Nephron progenitor cell (in vitro differentiated cells): ENCODE data around the gene LRCH1.

Experiments used
- DNase-seq: peaks from one replicate; pipeline ENCODE4 v3.0.0; 2021
- H3K27ac Mint-ChIP-seq: 2 replicates; pipeline ENCODE4 v1.8.0; 2021; ENCODE audit warnings: mild to moderate bottlenecking, moderate library complexity, mixed read lengths
- H3K27me3 Mint-ChIP-seq: 2 replicates; pipeline ENCODE4 v1.8.0; 2021; ENCODE audit warnings: mild to moderate bottlenecking, low read depth, mixed read lengths; ENCODE audit not compliant: poor library complexity
- H3K36me3 Mint-ChIP-seq: 2 replicates; pipeline ENCODE4 v1.8.0; 2021; ENCODE audit warnings: low read depth, mixed read lengths
- H3K4me1 Mint-ChIP-seq: 2 replicates; pipeline ENCODE4 v1.8.0; 2021; ENCODE audit warnings: mixed read lengths
- H3K4me3 Mint-ChIP-seq: 2 replicates; pipeline ENCODE4 v1.8.0; 2021; ENCODE audit warnings: mild to moderate bottlenecking, moderate library complexity, mixed read lengths
- H3K9me3 Mint-ChIP-seq: 2 replicates; pipeline ENCODE4 v1.8.0; 2021; ENCODE audit warnings: mild to moderate bottlenecking, moderate library complexity, mixed read lengths
- TF ChIP-seq, protein P1 (sequence below): fragments of 200-600 bp; sonication (generic); IDR thresholded peaks from 2 replicates; pipeline ENCODE4 v1.5.0; 2021; ENCODE audit warnings: antibody characterized with exemption

The LRCH1 gene

DNA sequence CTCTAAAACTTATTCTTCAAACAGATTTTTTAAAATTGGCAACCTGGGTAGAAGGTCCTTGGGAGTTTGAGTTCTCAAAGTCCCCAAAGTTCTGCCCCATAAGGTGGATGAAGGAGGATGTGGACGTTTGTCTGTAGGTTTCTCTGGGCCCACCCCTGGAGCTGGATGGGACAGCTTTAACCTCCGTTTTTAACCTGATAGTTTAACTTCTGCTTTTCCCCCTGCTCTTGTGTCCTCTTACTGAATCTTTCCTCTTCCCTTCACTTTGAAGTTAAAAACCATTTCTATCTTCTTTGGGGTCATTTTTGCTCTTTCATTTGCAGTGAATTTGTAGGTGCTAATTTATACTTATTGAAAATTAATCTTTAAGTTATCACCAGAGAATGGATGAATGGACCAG, 164.9 kb downstream of the LRCH1 start:
- TF ChIP-seq, protein P1, sequence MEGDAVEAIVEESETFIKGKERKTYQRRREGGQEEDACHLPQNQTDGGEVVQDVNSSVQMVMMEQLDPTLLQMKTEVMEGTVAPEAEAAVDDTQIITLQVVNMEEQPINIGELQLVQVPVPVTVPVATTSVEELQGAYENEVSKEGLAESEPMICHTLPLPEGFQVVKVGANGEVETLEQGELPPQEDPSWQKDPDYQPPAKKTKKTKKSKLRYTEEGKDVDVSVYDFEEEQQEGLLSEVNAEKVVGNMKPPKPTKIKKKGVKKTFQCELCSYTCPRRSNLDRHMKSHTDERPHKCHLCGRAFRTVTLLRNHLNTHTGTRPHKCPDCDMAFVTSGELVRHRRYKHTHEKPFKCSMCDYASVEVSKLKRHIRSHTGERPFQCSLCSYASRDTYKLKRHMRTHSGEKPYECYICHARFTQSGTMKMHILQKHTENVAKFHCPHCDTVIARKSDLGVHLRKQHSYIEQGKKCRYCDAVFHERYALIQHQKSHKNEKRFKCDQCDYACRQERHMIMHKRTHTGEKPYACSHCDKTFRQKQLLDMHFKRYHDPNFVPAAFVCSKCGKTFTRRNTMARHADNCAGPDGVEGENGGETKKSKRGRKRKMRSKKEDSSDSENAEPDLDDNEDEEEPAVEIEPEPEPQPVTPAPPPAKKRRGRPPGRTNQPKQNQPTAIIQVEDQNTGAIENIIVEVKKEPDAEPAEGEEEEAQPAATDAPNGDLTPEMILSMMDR, result no peak
- Mint-ChIP-seq H3K27me3 (no peaks in the 10 kb centered on the region), H3K4me1 (peaks cover 62% of the 10 kb centered on the region), H3K9me3 (no peaks in the 10 kb centered on the region), H3K4me3 (no peak overlapping the region), H3K36me3 (peaks cover 5% of the 10 kb centered on the region), H3K27ac (peak overlapping the region; percentile 56)
- no peak for DNase-seq

DNA sequence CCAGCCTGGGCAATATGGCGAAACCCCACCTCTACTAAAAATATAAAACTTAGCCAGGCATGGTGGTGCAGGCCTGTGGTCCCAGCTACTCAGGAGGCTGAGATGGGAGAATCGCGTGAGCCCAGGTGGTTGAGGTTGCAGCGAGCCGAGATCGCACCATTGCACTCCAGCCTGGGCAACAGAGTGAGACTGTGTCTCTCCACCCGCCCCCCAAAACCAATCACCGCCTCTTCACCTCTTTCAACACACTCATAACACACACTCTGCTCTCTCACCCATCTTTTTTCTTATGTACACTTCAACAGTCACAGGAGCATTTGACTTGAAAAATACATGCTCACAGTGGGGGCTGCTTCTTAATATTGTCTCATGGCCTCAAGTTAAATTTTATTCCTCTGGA, 167.2 kb downstream of the LRCH1 start:
- no peak overlapping the region for H3K27ac Mint-ChIP-seq
- DNase-seq, result no peak
- H3K4me3 Mint-ChIP-seq, result no peak overlapping the region
- TF ChIP-seq, protein P1, result no peak
- H3K36me3 Mint-ChIP-seq, result peaks cover 27% of the 10 kb centered on the region
- no peaks in the 10 kb centered on the region for H3K27me3 Mint-ChIP-seq
- peaks cover 52% of the 10 kb centered on the region for H3K4me1 Mint-ChIP-seq
- H3K9me3 Mint-ChIP-seq, result peaks cover 7% of the 10 kb centered on the region

DNA sequence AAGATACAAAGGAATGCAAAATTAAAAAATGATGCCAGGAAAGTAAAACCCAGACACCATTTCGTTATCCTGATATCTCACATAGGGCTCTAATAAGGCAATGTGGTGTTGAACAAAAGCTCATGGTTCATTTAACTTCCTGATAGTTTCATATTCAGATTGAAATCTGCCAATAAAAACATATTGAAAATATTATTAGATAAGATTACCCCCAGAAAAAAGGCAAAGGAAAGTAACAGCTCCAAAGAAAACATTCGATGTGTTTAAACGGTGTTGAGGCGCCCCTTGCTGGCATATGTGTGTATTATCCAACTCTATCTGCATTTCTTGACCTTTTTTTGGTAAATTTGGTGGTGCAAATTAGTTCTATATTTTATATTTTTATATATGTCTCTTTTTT, 168.1 kb downstream of the LRCH1 start:
- no peak overlapping the region for H3K4me3 Mint-ChIP-seq
- H3K27ac Mint-ChIP-seq, result no peak overlapping the region
- peaks cover 7% of the 10 kb centered on the region for H3K9me3 Mint-ChIP-seq
- H3K4me1 Mint-ChIP-seq, result peaks cover 44% of the 10 kb centered on the region
- H3K27me3 Mint-ChIP-seq, result no peaks in the 10 kb centered on the region
- TF ChIP-seq, protein P1, result peak; percentile 76
- H3K36me3 Mint-ChIP-seq, result peaks cover 36% of the 10 kb centered on the region
- peak; percentile 53 for DNase-seq

DNA sequence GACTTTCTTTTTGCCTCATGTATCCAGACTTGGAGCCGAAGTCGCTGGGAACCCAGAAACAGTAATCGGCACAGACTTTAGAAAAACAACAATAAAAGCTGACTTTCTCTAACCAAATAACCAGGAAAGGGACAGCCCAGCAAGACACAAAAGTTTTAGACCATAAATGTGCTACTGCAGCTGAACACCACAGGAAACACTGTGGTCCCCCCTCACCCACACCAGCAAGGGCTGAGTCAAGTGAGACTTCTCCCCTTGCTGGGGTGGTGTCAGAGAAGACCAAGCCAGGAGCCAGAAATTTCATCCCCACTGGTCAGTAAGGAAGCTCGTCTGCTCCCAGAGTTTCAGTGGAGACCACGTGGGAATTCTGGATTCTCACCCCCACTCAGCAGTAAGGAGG, 173.4 kb downstream of the LRCH1 start:
- Mint-ChIP-seq H3K9me3 (peaks cover 7% of the 10 kb centered on the region), H3K27me3 (no peaks in the 10 kb centered on the region), H3K27ac (no peak overlapping the region), H3K4me3 (no peak overlapping the region), H3K36me3 (peaks cover 81% of the 10 kb centered on the region), H3K4me1 (peaks cover 10% of the 10 kb centered on the region)
- no peak for DNase-seq
- TF ChIP-seq, protein P1, result no peak

DNA sequence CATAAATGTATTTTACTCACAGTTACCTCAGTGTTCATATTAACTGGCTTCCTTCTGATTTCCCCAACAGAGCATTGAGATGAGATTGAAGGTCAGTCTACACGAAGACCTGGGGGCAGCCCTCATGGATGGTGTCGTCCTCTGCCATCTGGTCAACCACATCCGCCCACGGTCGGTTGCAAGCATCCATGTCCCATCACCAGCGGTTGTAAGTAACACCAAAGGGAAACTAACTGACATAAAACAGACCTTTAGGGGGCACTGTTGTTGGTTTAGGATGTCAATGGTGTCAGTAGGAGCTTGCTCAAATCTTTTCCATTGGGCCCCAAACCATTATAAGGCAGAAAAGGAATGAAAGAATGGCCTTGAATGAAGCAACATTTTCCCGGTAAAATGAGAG, 175.8 kb downstream of the LRCH1 start:
- Mint-ChIP-seq H3K27ac (no peak overlapping the region), H3K36me3 (peaks cover 85% of the 10 kb centered on the region), H3K9me3 (peaks cover 7% of the 10 kb centered on the region), H3K4me1 (no peaks in the 10 kb centered on the region), H3K4me3 (no peak overlapping the region), H3K27me3 (no peaks in the 10 kb centered on the region)
- DNase-seq, result no peak
- TF ChIP-seq, protein P1, result no peak

DNA sequence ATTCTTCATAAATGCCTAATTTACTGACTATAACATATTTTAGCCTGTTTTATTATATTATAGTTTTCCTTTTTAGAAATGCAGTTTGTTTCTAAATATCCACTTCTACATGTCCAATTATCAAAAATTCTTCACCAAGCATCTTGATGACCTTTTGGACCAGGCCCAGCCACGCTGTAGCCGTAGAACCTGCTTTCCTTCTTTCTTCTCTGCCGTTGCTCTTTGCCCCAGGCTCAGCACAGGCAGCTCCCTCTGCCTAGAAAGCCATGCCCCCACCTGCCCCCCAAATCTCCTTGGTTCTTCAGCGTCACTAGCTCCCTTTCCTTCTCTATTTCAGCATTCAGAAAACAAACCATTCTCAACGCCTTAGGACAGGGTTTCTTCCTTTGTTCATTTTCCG, 178.6 kb downstream of the LRCH1 start:
- no peak overlapping the region for H3K4me3 Mint-ChIP-seq
- H3K36me3 Mint-ChIP-seq, result peaks cover 62% of the 10 kb centered on the region
- H3K27me3 Mint-ChIP-seq, result no peaks in the 10 kb centered on the region
- no peaks in the 10 kb centered on the region for H3K9me3 Mint-ChIP-seq
- no peaks in the 10 kb centered on the region for H3K4me1 Mint-ChIP-seq
- no peak overlapping the region for H3K27ac Mint-ChIP-seq
- no peak for DNase-seq
- TF ChIP-seq, protein P1, result no peak
